GM12878 (cell line): ENCODE results near the gene NAMPT. TPM values are rescaled to one million over a fixed set of nuclear protein-coding genes. Genes with fewer than 3 reads are reported as not detected.

ENCODE experiments used
- ATAC-seq: fragments of 200-7000 bp; cut with Tn5 transposase; 3 replicates; pipeline ENCODE4 v1.9.1; 2020; ENCODE audit warnings: mild to moderate bottlenecking, moderate library complexity
- BruUV-seq: library from RNA; stranded (reverse); fragments of 400-500 nt; replicated peaks from 2 replicates; lab custom pipeline; 2021; lab: Mats Ljungman, UMichigan
- CTCF ChIA-PET: fragments of 300-600 bp; sonication (Branson Sonifier 250); formaldehyde crosslinking; extraction: SDS; loops from one replicate; lab custom pipeline; 2021; ENCODE audit warnings: inconsistent platforms; lab: Yijun Ruan, JAX
- POLR2A ChIA-PET: fragments of 350-600 bp; formaldehyde crosslinking; extraction: SDS; loops from one replicate; lab custom pipeline; 2021; ENCODE audit warnings: inconsistent platforms; lab: Charles Lee
- RAD21 ChIA-PET: fragments of 300-600 bp; sonication (Branson Sonifier 250); formaldehyde crosslinking; loops from one replicate; lab custom pipeline; 2023; ENCODE audit warnings: antibody characterized with exemption; ENCODE audit not compliant: unreplicated experiment; lab: Charles Lee
- SMC1A ChIA-PET: fragments of 300-600 bp; sonication (Branson Sonifier 250); formaldehyde crosslinking; loops from one replicate; lab custom pipeline; 2023; ENCODE audit not compliant: unreplicated experiment, uncharacterized antibody; lab: Charles Lee
- DNase-seq: peaks from one replicate; pipeline ENCODE4 v3.0.0-alpha.2; 2011; ENCODE audit warnings: low read depth, low spot score
- FAIRE-seq: peaks from 3 replicates; lab custom pipeline; 2011; peaks lifted over from hg19 to GRCh38; lab: Jason Lieb, UNC
- H2AFZ ChIP-seq: 2 replicates; pipeline ENCODE4 v1.6.0; 2011; ENCODE audit warnings: low read depth, low read length, control low read depth; ENCODE audit not compliant: control insufficient read depth
- H3K27ac ChIP-seq: 2 replicates; pipeline ENCODE4 v1.5.1; 2011; ENCODE audit warnings: control low read depth; ENCODE audit not compliant: control insufficient read depth, insufficient read depth
- H3K27me3 ChIP-seq, 2 experiments: replicated peaks in 1 of 2; 2 replicates each; pipeline versions ENCODE4 v1.6.0 to v1.6.1; 2011; ENCODE audit warnings: low read length in 1 of 2; ENCODE audit not compliant: control insufficient read depth in 2 of 2, insufficient read depth in 2 of 2
- H3K36me3 ChIP-seq, 2 experiments: 2 replicates each; pipeline ENCODE4 v1.5.1; 2011; ENCODE audit warnings: low read length in 1 of 2; ENCODE audit not compliant: control insufficient read depth in 2 of 2, insufficient read depth in 2 of 2
- H3K4me1 ChIP-seq: 2 replicates; pipeline ENCODE4 v1.6.1; 2011; ENCODE audit warnings: mild to moderate bottlenecking, low read length, moderate library complexity, mixed read lengths; ENCODE audit not compliant: control insufficient read depth, insufficient read depth
- H3K4me2 ChIP-seq: 2 replicates; pipeline ENCODE4 v1.6.0; 2011; ENCODE audit warnings: control low read depth; ENCODE audit not compliant: control insufficient read depth, insufficient read depth
- H3K4me3 ChIP-seq: fragments of 200-600 bp; sonication (generic); 2 replicates; pipeline ENCODE4 v1.5.1; 2016
- H3K79me2 ChIP-seq: 2 replicates; pipeline ENCODE4 v1.6.0; 2011; ENCODE audit warnings: low read length; ENCODE audit not compliant: control insufficient read depth, insufficient read depth
- H3K9ac ChIP-seq: 2 replicates; pipeline ENCODE4 v1.8.0; 2011; ENCODE audit warnings: low read length, control low read depth, mixed read lengths; ENCODE audit not compliant: control insufficient read depth, insufficient read depth
- H3K9me3 ChIP-seq: replicated peaks from 3 replicates; pipeline ENCODE4 v1.5.1; 2011; ENCODE audit warnings: mild to moderate bottlenecking, low read length; ENCODE audit not compliant: control insufficient read depth, insufficient read depth
- H4K20me1 ChIP-seq: 2 replicates; pipeline ENCODE4 v1.6.0; 2011; ENCODE audit not compliant: control insufficient read depth, insufficient read depth
- ATF2 ChIP-seq: IDR thresholded peaks from 2 replicates; pipeline ENCODE4 v1.6.1; 2012; ENCODE audit warnings: low read length, inconsistent platforms
- BCL3 ChIP-seq: IDR thresholded peaks from 2 replicates; pipeline ENCODE4 v1.6.1; 2011; ENCODE audit warnings: borderline replicate concordance, low read depth, mild to moderate bottlenecking, moderate library complexity, low read length; ENCODE audit not compliant: insufficient read depth, poor library complexity, severe bottlenecking
- EP300 ChIP-seq, 2 experiments: fragments of 150-350 bp in 1 of 2; IDR thresholded peaks; 2 replicates each; pipeline ENCODE4 v1.6.1; 2011 to 2012; ENCODE audit warnings: low read depth in 2 of 2, low read length in 2 of 2, borderline replicate concordance in 1 of 2, improper control_type of control experiment in 1 of 2, inconsistent platforms in 1 of 2; ENCODE audit not compliant: control insufficient read depth in 1 of 2
- HCFC1 ChIP-seq: fragments of 150-350 bp; IDR thresholded peaks from 2 replicates; pipeline ENCODE4 v1.6.1; 2014; ENCODE audit warnings: low read length
- MTA3 ChIP-seq: IDR thresholded peaks from 2 replicates; pipeline ENCODE4 v1.6.1; 2012; ENCODE audit warnings: low read length, inconsistent platforms, borderline replicate concordance
- NFXL1 ChIP-seq: fragments of 450-650 bp; IDR thresholded peaks from 2 replicates; pipeline ENCODE4 v1.6.1; 2017; ENCODE audit warnings: antibody characterized with exemption, mild to moderate bottlenecking, borderline replicate concordance
- POU2F2 ChIP-seq: IDR thresholded peaks from 3 replicates; pipeline ENCODE4 v1.6.1; 2011; ENCODE audit warnings: low read depth, mild to moderate bottlenecking, low read length, borderline replicate concordance
- SIN3A ChIP-seq: IDR thresholded peaks from 2 replicates; pipeline ENCODE4 v1.6.1; 2012; ENCODE audit warnings: low read depth, low read length, improper control_type of control experiment
- SRF ChIP-seq, 2 experiments: IDR thresholded peaks; 2 replicates each; pipeline ENCODE4 v1.6.1; 2011; ENCODE audit warnings: low read depth in 2 of 2, low read length in 2 of 2, mild to moderate bottlenecking in 1 of 2, moderate library complexity in 1 of 2
- STAT3 ChIP-seq: IDR thresholded peaks from 2 replicates; pipeline ENCODE4 v1.6.1; 2011; ENCODE audit warnings: low read depth, low read length, improper control_type of control experiment
- TAF1 ChIP-seq: IDR thresholded peaks from 2 replicates; pipeline ENCODE4 v1.6.1; 2011; ENCODE audit warnings: mild to moderate bottlenecking, low read depth, low read length, borderline replicate concordance
- TARDBP ChIP-seq: IDR thresholded peaks from 2 replicates; pipeline ENCODE4 v1.6.1; 2016; ENCODE audit warnings: borderline replicate concordance
- WRNIP1 ChIP-seq: IDR thresholded peaks from 2 replicates; pipeline ENCODE4 v1.6.1; 2011; ENCODE audit warnings: low read depth, low read length, improper control_type of control experiment, borderline replicate concordance
- WGBS: methylation state at CpG from one replicate; pipeline ENCODE4 v1.1.6; 2016; ENCODE audit warnings: low lambda C conversion rate; ENCODE audit not compliant: insufficient replicate concordance, insufficient coverage; ENCODE audit errors: missing lambda C conversion rate; 5-methylcytosine and 5-hydroxymethylcytosine counted together
- in situ Hi-C: fragments of 300-500 bp; cut with MboI; formaldehyde crosslinking; loops from 9 replicates; pipeline ENCODE4 v1.14.3; 2018; ENCODE audit warnings: mixed read lengths
- intact Hi-C: fragments of 100-400 bp; cut with micrococcal nuclease; formaldehyde crosslinking; loops from one replicate; pipeline ENCODE4 v1.14.2; 2022; ENCODE audit not compliant: unreplicated experiment
- polyA plus RNA-seq, 11 experiments: library from polyadenylated mRNA; depleted of rRNA in 4 of 11; unstranded in 6 of 11; stranded (reverse) in 5 of 11; fragments of >200 nt; fragmentation: Nextera tagmentation in 4 of 11; fragmentation: Illumina TruSeq in 1 of 11; extraction: Ambion mirVana in 4 of 11; extraction: Trizol in 1 of 11; gene quantifications; 1 replicate in 1 of 11; 2 replicates in 10 of 11; pipeline versions ENCODE4 v1.2.1 to v1.2.3, GENCODE V29; 2011 to 2016; ENCODE audit warnings: inconsistent platforms in 2 of 11, missing spikeins in 2 of 11, low read depth in 1 of 11
- total RNA-seq, 4 experiments: library from RNA; depleted of rRNA in 3 of 4; stranded (reverse); fragments of >200 nt in 3 of 4; fragmentation: Illumina TruSeq in 1 of 4; extraction: Trizol in 1 of 4; gene quantifications; 2 replicates each; pipeline versions ENCODE4 v1.2.1 to v1.2.3, GENCODE V29; 2013 to 2021

The NAMPT gene
- total and polyA plus RNA-seq, 10 of the 15 experiments (the other 5 are each of a cell fraction or from before 2014, with no cell fraction given) = 28.3 to 173 (median 75.0) TPM

GRCh38 chr7:106239406-106239805 lies 45.4 kb downstream of the NAMPT start:
- Histone ChIP-seq H2AFZ (no peak overlapping the region), H3K4me2 (no peak overlapping the region), H3K9ac (no peak overlapping the region), H4K20me1 (no peaks in the 10 kb centered on the region), H3K27ac (no peak overlapping the region), H3K27me3 (no peaks in the 10 kb centered on the region), H3K9me3 (no peaks in the 10 kb centered on the region), H3K4me3 (no peak overlapping the region), H3K4me1 (no peaks in the 10 kb centered on the region), H3K79me2 (no peaks in the 10 kb centered on the region), H3K36me3 (no peaks in the 10 kb centered on the region)
- 63% methylated on average over 3 of the region's 3 CpGs for WGBS
- BruUV-seq = no TSS peak
- ChIA-PET SMC1A (no interaction called here), CTCF (no interaction called here), POLR2A (no interaction called here), RAD21 (no interaction called here)
- no peak for TF ChIP-seq EP300 (IDR thresholded peaks at IDR 0.05; ENCODE audit: borderline replicate concordance in 1 of 2, control insufficient read depth in 1 of 2, low read depth in 2 of 2, low read length in 2 of 2)
- no peak for TF ChIP-seq STAT3
- ATAC-seq = no peak
- intact Hi-C loops = no loop called here
- no peak for FAIRE-seq
- in situ Hi-C loops = no loop called here
- DNase-seq = no peak

GRCh38 chr7:106238830-106239229 lies 46.0 kb downstream of the NAMPT start:
- no peak overlapping the region for H3K9ac ChIP-seq
- no peak overlapping the region for H3K4me2 ChIP-seq
- H3K36me3 ChIP-seq = no peaks in the 10 kb centered on the region
- ChIA-PET SMC1A (no interaction called here), POLR2A (no interaction called here), CTCF (interaction anchor here (0.9 kb wide), 1 partner anchor 12 kb away, joined by 3 read pairs; no protein-coding TSS in a partner anchor), RAD21 (no interaction called here)
- intact Hi-C loops (no loop called here), in situ Hi-C loops (no loop called here)
- no peaks in the 10 kb centered on the region for H3K27me3 ChIP-seq
- BruUV-seq = no TSS peak
- no peaks in the 10 kb centered on the region for H4K20me1 ChIP-seq
- 44% methylated on average over 5 of the region's 5 CpGs for WGBS
- no peak for ATAC-seq
- no peak for DNase-seq
- no peaks in the 10 kb centered on the region for H3K9me3 ChIP-seq
- no peaks in the 10 kb centered on the region for H3K4me1 ChIP-seq
- FAIRE-seq = no peak
- no peaks in the 10 kb centered on the region for H3K79me2 ChIP-seq
- no peak overlapping the region for H3K27ac ChIP-seq
- no peak overlapping the region for H3K4me3 ChIP-seq
- no peak overlapping the region for H2AFZ ChIP-seq
- no peak for TF ChIP-seq NFXL1
- no peak for TF ChIP-seq ATF2
- no peak for TF ChIP-seq HCFC1
- TF ChIP-seq SIN3A = no peak
- TF ChIP-seq WRNIP1 = no peak
- TF ChIP-seq TAF1 = no peak
- TF ChIP-seq TARDBP = no peak
- no peak for TF ChIP-seq BCL3
- no peak for TF ChIP-seq SRF (IDR thresholded peaks at IDR 0.05; ENCODE audit: low read depth in 2 of 2, low read length in 2 of 2)
- TF ChIP-seq POU2F2 = no peak
- TF ChIP-seq MTA3 = no peak
